Stimulated activated memory B cell treated with anti-CD40 and anti-IgM and Interleukin-4, amounts not matched to agents 10 μg/mL and 1 μg/mL and 100 μg/mL, for 72 hours (primary cell): ENCODE measurements around the gene SLC49A4.

Experiments
- ATAC-seq: fragments of 150-1000 bp; cut with Tn5 transposase; 2 replicates; pipeline ENCODE4 v1.10.0; 2021
- H3K27ac Mint-ChIP-seq: one replicate; pipeline ENCODE4 v1.8.0; 2022; ENCODE audit warnings: mild to moderate bottlenecking, mixed read lengths
- H3K27me3 Mint-ChIP-seq: one replicate; pipeline ENCODE4 v1.8.0; 2022; ENCODE audit warnings: mixed read lengths
- H3K36me3 Mint-ChIP-seq: one replicate; pipeline ENCODE4 v1.8.0; 2022; ENCODE audit warnings: mixed read lengths
- H3K4me1 Mint-ChIP-seq: one replicate; pipeline ENCODE4 v1.8.0; 2022; ENCODE audit warnings: mixed read lengths
- H3K4me3 Mint-ChIP-seq: one replicate; pipeline ENCODE4 v1.8.0; 2022; ENCODE audit warnings: mild to moderate bottlenecking, moderate library complexity, mixed read lengths
- H3K9me3 Mint-ChIP-seq: one replicate; pipeline ENCODE4 v1.8.0; 2022; ENCODE audit warnings: mixed read lengths

The SLC49A4 gene

DNA sequence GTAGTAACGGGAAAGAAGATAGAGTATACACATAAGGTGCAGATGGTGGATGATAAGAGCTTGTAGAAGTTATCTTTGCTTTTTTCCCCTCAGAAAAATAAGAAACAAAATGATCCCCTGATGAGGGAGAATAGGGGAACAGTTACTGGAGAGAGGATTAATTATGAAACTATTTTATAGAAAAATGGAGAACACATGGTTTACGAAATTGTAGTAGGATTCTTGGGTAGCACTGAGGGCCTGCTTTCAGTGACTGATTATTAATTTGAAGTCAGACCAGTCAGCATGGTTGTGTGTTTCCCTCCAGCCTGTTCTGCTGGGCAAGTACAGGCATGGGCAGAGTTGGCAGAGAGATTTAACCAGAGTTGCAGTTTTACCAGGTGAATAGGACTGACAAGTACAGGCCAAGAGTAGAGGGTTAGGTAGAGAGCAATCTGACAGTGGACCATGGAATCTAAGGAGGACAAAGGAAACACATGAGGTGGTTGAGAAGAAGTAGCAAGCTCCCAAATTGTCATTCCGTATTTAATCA is 5.9 kb downstream of the SLC49A4 start:
- ATAC-seq: no peak
- H3K9me3 Mint-ChIP-seq: no peaks in the 10 kb centered on the region
- no peak overlapping the region for H3K27ac Mint-ChIP-seq
- H3K27me3 Mint-ChIP-seq: no peaks in the 10 kb centered on the region
- no peak overlapping the region for H3K4me3 Mint-ChIP-seq
- peaks cover 15% of the 10 kb centered on the region for H3K4me1 Mint-ChIP-seq
- H3K36me3 Mint-ChIP-seq: peaks cover 14% of the 10 kb centered on the region

DNA sequence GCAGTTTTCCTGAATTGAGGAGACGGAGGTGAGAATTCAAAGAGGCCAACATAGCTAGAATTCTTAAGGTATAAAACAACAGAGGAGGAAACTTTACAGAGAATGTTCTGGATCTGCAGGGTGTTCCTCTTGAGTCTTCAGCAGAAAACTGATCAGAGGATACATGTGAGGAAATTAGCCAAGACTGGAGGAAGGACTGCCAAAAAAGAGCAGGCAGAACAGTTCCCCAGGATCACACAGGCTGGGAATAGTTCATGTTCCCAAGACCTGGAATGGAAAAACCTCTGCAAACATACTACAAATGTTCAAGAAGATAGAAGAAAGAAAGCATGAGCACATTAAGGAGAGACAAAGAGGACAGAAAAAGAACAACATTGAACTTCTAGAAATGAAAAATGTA is 7.5 kb downstream of the SLC49A4 start:
- no peak for ATAC-seq
- Mint-ChIP-seq H3K4me3 (no peak overlapping the region), H3K9me3 (no peaks in the 10 kb centered on the region), H3K36me3 (peaks cover 18% of the 10 kb centered on the region), H3K4me1 (peaks cover under 1% of the 10 kb centered on the region), H3K27ac (no peak overlapping the region), H3K27me3 (no peaks in the 10 kb centered on the region)

DNA sequence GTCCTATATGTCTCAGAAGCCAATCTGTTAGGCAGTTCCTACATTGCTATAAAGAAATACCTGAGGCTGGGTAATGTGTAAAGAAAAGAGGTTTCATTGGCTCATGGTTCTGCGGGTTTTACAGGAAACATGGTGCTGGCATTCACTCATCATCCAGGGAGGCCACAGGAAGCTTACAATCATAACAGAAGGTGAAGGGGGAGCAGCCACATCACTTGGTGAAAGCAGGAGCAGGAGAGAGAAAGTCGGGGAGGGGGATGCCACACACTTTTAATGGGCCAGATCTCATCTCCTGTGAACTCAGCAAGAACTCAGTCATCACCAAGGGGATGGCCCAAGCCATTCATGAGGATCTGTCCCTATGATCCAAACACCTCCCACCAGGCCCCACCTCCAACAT is 9.1 kb downstream of the SLC49A4 start:
- no peak for ATAC-seq
- Mint-ChIP-seq H3K9me3 (no peaks in the 10 kb centered on the region), H3K27me3 (no peaks in the 10 kb centered on the region), H3K4me1 (no peaks in the 10 kb centered on the region), H3K27ac (no peak overlapping the region), H3K36me3 (peaks cover 35% of the 10 kb centered on the region), H3K4me3 (no peak overlapping the region)

DNA sequence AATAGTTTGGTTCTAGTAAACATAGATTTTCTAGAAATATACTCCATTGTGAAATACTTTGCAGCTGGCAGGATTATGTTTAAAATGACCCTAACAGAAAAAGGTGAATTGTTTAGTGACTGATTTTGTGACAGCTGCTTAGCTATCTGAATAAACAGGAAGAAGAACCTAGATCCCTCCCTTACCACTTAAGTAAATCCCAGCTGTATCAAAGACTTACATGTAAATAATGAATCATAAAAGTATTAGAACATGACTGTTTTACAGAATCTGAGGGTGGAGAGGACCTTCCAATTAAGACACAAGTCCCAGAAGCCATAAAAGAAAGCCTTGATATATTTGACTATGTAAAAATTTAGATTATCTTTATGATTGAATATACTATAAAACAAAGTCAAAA is 15.9 kb downstream of the SLC49A4 start:
- peaks cover 33% of the 10 kb centered on the region for H3K36me3 Mint-ChIP-seq
- ATAC-seq: no peak
- H3K27ac Mint-ChIP-seq: no peak overlapping the region
- H3K9me3 Mint-ChIP-seq: no peaks in the 10 kb centered on the region
- no peak overlapping the region for H3K4me3 Mint-ChIP-seq
- no peaks in the 10 kb centered on the region for H3K27me3 Mint-ChIP-seq
- H3K4me1 Mint-ChIP-seq: no peaks in the 10 kb centered on the region

DNA sequence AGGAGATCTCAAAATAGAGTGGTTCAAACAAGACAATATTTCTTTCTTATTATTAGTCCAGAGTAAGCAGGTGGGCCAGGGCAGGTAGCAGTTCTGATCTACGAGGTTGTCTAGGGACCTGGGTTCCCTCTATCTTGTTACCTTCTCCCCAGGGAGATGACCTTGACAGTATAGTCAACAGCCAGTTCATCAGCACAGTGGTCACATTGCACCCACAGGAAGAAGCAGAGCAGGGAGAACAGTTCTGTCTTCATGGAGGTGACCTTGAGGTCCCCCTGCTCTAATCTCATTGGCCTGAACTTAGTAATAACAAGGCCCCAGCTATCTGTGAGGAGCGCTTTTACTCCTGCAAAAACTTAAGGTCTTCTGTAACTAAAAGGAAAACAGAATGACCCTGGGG is 21.7 kb downstream of the SLC49A4 start:
- Mint-ChIP-seq H3K4me3 (no peak overlapping the region), H3K27ac (no peak overlapping the region), H3K4me1 (no peaks in the 10 kb centered on the region), H3K36me3 (peaks cover 36% of the 10 kb centered on the region), H3K27me3 (no peaks in the 10 kb centered on the region), H3K9me3 (no peaks in the 10 kb centered on the region)
- ATAC-seq: no peak

DNA sequence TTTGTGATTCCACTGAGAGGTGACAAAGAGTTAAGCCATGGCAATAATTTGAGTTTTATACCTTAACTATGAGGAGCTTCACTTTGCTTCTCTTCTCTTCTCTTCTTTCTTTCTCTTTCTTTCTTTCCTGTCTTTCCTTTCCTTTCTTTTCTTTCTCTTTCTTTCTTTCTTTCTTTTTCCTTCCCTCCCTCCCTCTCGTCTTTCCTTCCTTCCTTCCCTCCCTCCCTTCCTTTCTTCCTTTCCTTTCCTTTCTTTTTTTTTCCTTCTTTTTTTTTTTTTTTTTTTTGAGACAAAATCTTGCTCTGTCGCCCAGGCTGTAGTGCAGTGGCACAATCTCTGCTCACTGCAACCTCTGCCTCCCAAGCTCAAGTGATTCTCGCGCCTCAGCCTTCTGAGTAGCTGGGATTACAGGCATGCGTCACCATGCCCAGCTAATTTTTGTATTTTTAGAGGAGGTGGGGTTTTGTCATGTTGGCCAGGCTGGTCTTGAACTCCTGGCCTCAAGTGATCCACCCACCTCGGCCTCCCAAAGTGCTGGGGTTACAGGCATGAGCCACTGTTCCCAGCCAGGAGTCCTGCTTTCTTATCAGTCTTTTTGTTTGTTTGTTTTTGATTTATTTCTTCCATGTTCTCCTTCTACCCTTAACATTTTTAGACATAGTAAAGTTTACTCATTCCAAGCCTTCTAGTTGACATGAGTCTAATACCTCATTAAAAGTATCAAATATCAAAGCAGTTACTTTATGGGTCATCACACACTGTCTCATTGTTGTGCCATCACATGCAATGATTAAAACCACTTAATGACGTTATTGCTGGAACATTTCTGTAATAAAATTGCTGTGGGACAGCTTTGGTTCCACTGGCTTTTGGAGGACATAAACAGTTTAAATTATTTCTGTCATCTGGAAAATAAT is 29.9 kb downstream of the SLC49A4 start:
- peaks cover 52% of the 10 kb centered on the region for H3K36me3 Mint-ChIP-seq
- H3K4me1 Mint-ChIP-seq: peaks cover 6% of the 10 kb centered on the region
- no peak for ATAC-seq
- no peaks in the 10 kb centered on the region for H3K9me3 Mint-ChIP-seq
- no peak overlapping the region for H3K4me3 Mint-ChIP-seq
- no peaks in the 10 kb centered on the region for H3K27me3 Mint-ChIP-seq
- no peak overlapping the region for H3K27ac Mint-ChIP-seq

DNA sequence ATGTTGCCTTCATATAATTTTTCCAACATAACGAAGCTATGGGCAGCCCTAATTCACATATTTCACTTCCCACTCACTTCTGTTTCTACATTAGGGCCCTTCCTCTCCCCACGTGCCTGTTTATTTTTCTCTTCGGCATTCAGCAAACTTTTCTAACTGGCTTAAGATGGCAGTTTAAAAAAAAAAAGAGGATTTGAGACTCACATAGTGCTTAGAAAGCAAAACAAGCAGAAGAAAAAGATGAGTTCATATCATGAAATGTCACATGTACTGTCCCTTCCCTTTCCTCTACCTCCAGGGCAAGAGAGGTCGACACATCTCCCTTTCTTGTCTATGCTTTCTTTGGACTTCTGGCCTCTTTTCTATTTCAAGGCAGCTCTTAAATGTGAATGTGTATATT is 30.6 kb downstream of the SLC49A4 start:
- H3K36me3 Mint-ChIP-seq: peaks cover 52% of the 10 kb centered on the region
- no peaks in the 10 kb centered on the region for H3K9me3 Mint-ChIP-seq
- H3K4me3 Mint-ChIP-seq: no peak overlapping the region
- no peaks in the 10 kb centered on the region for H3K27me3 Mint-ChIP-seq
- no peak for ATAC-seq
- H3K27ac Mint-ChIP-seq: no peak overlapping the region
- peaks cover 6% of the 10 kb centered on the region for H3K4me1 Mint-ChIP-seq

DNA sequence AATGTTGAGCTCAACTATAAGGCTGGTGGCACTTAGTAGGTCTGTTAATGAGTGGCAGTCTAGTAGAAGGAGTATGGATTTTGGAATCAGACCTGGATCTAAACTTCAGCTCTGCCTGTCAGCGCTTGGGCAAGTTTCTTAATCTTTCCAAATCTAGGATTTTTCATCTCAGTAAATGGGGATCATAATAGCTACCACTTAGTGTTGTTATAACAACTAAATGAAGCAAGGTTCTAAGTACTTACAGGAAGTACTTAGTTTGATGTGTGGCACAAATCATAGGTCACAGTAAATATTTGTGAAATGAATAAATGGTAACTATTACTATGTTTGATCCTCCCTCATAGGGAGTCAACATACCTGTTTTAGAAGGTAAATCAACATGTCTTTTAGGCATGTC is 31.4 kb downstream of the SLC49A4 start:
- no peaks in the 10 kb centered on the region for H3K9me3 Mint-ChIP-seq
- ATAC-seq: no peak
- H3K27ac Mint-ChIP-seq: no peak overlapping the region
- H3K36me3 Mint-ChIP-seq: peaks cover 45% of the 10 kb centered on the region
- no peaks in the 10 kb centered on the region for H3K27me3 Mint-ChIP-seq
- H3K4me1 Mint-ChIP-seq: peaks cover 6% of the 10 kb centered on the region
- H3K4me3 Mint-ChIP-seq: no peak overlapping the region

DNA sequence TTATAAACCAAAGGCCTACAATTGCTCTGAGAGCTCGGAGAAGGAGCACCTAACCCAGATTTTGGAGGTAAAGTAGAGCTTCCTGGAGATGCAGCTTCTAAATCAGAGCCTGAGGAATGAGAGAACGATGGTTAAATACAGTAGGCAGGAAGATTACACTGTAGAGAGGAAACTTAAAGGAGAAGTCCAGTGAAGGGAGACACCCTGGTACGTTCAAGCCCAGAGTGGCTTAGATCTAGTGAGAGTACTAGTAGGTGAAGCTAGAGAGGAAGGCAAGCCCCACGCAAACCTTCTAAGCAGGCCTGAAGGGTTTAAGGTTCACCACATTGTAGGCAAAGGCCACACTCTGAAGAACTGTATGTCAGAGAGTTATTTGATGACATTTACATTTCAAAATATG is 33.4 kb downstream of the SLC49A4 start:
- peaks cover 6% of the 10 kb centered on the region for H3K4me1 Mint-ChIP-seq
- no peak for ATAC-seq
- H3K27me3 Mint-ChIP-seq: no peaks in the 10 kb centered on the region
- H3K27ac Mint-ChIP-seq: no peak overlapping the region
- no peak overlapping the region for H3K4me3 Mint-ChIP-seq
- H3K36me3 Mint-ChIP-seq: peaks cover 40% of the 10 kb centered on the region
- H3K9me3 Mint-ChIP-seq: no peaks in the 10 kb centered on the region

DNA sequence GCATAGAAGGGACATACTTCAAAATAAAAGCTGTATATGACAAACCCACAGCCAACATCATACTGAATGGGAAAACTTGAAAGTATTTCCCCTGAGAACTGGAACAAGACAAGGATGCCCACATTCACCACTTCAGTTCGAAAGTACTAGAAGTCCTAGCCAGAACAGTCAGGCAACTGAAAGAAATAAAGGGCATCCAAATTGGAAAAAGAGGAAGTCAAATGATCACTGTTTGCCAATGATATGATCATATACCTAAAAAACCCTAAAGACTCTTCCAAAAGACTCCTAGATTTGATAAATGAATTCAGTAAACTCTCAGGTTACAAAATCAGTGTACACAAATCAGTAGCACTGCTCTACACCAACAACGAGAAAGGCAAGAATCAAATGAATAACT is 40.7 kb downstream of the SLC49A4 start:
- no peaks in the 10 kb centered on the region for H3K4me1 Mint-ChIP-seq
- H3K36me3 Mint-ChIP-seq: peaks cover 25% of the 10 kb centered on the region
- H3K27ac Mint-ChIP-seq: no peak overlapping the region
- ATAC-seq: no peak
- no peaks in the 10 kb centered on the region for H3K9me3 Mint-ChIP-seq
- H3K4me3 Mint-ChIP-seq: no peak overlapping the region
- no peaks in the 10 kb centered on the region for H3K27me3 Mint-ChIP-seq

DNA sequence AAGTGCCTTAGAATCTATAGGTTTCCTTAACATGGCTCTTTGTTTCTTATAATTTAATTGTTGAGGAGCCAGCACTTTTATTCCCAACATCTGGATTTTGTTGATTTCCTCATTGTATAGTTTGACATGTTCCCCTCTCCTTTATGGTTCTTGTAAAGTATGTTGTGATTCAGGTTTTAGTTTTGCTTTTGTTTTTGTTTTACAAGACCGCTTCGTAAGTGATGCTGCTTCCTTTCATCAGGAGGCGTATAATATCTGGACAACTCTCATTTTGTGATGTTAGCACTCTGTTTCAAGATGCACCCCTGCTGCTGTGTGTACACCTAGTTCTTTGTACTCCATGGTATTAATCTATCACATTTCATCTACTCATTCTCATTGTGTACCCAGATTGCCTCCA is 48.7 kb downstream of the SLC49A4 start:
- H3K4me3 Mint-ChIP-seq: no peak overlapping the region
- H3K9me3 Mint-ChIP-seq: no peaks in the 10 kb centered on the region
- no peak overlapping the region for H3K27ac Mint-ChIP-seq
- peaks cover 18% of the 10 kb centered on the region for H3K36me3 Mint-ChIP-seq
- H3K27me3 Mint-ChIP-seq: no peaks in the 10 kb centered on the region
- peaks cover 7% of the 10 kb centered on the region for H3K4me1 Mint-ChIP-seq
- no peak for ATAC-seq

DNA sequence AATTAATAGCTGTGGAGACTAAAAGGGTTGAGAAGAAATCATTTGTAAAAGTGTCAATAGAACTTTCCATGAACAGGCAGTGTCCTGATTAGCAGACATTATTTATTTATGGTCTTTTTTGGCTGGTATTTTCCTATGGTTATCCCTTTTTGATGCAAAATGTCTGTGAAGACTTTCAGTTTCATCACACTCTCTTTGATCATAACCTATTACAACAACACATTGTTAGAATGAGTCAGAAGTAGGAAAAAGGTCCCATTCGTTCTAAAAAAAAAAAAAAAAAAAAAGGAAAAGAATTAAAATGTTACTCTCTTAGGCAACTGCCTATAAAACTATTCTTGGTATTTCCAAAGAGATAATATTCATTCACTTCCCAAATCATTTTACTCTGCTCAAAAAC is 62.1 kb downstream of the SLC49A4 start:
- Mint-ChIP-seq H3K27ac (no peak overlapping the region), H3K9me3 (no peaks in the 10 kb centered on the region), H3K4me3 (no peak overlapping the region), H3K27me3 (no peaks in the 10 kb centered on the region), H3K36me3 (peaks cover 13% of the 10 kb centered on the region), H3K4me1 (no peaks in the 10 kb centered on the region)
- no peak for ATAC-seq

DNA sequence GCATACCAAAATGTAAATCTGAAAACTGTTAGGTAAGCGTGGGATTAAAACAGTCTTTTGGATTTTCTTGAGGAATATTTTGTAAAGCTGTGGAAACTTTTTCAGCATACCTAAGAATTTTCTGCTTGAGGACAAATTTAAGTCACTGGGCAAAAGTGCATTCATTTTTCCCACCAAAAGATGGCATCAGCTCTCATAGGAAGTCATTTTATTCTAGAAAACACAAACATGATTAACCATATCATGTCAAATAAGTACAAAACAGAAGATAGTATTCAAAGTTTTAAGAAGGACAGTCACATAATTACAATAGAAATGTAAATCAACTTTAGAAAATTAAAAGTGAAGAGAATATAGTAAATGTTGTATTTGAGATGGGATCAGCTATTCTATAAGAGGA is 63.5 kb downstream of the SLC49A4 start:
- Mint-ChIP-seq H3K27me3 (no peaks in the 10 kb centered on the region), H3K27ac (no peak overlapping the region), H3K4me1 (no peaks in the 10 kb centered on the region), H3K36me3 (peaks cover 17% of the 10 kb centered on the region), H3K4me3 (no peak overlapping the region), H3K9me3 (no peaks in the 10 kb centered on the region)
- no peak for ATAC-seq

DNA sequence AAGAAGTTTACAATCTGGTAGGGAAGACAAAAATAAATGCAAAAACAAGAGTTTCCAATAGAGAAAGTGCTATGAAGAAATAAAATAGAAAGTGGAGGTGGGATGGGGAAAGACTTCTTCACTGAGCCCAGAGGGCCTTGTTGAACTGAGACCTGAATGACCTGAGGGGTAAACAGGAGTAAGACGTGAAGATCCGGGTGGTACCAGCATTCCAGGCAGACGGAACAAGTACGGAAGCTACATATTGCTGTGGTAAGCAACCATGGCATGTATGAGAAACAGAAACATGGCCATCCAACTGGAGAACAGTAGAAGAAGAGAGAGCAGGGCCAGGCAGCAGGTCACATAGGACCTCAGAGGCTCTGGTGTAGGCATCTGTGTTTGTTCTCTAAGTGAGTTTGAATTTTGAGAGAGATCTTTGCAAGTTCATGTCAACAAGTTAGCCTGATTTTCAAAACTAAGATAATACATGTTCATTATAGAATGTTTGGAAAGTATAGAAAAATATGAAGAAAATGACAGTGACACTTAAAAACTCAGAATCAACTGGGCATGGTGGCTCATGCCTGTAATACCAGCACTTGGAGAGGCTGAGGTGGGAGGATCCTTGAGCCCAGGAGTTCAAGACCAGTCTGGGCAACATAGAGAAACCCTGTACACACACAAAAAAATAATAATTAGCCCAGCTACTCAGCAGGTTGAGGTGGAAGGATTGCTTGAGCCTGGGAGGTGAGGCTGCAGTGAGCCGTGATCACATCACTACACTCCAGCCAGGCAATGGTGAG is 64.3 kb downstream of the SLC49A4 start:
- no peaks in the 10 kb centered on the region for H3K4me1 Mint-ChIP-seq
- peaks cover 17% of the 10 kb centered on the region for H3K36me3 Mint-ChIP-seq
- no peaks in the 10 kb centered on the region for H3K9me3 Mint-ChIP-seq
- H3K27me3 Mint-ChIP-seq: no peaks in the 10 kb centered on the region
- H3K4me3 Mint-ChIP-seq: no peak overlapping the region
- ATAC-seq: no peak
- H3K27ac Mint-ChIP-seq: no peak overlapping the region

DNA sequence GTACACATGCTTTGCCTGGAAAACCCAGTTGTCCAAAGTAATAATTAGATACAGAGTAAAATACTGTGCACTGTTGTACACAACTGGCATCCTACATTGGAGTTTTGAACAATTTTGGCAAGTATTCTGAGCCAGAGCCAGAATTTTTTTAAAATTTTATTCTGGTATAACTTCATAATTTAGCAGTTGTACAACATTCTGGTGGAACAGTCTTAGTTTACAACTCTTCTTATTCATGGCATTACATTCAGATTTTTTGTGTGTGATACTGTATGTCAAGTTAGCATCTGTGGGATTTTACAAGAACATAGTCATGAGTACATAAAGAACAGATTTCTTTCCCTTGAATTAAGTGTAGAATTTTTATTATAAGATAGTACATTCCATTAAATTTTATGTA is 67.5 kb downstream of the SLC49A4 start:
- no peak overlapping the region for H3K4me3 Mint-ChIP-seq

DNA sequence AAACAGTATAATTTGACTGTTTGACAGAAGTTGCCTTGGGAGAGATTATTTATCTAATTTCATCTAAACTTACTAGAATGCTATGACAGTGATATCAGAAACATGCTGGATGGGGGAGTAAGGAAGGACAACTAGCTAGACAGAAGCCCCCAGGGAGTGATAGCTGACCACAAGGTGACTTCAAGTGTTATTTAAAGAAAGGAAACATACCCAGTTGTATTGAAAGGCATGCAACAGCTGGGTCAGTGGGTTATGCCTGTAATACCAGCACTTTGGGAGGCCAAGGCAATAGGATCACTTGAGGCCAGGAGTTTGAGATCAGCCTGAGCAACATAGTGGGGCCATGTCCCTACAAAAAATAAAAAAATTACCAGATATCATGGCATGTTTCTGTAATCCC is 69.6 kb downstream of the SLC49A4 start:
- Mint-ChIP-seq H3K36me3 (peaks cover 18% of the 10 kb centered on the region), H3K9me3 (no peaks in the 10 kb centered on the region), H3K27me3 (no peaks in the 10 kb centered on the region), H3K4me1 (no peaks in the 10 kb centered on the region), H3K4me3 (no peak overlapping the region), H3K27ac (no peak overlapping the region)
- ATAC-seq: no peak

More for the DNA sequence above, 67.5 kb downstream of the SLC49A4 start:
- Mint-ChIP-seq H3K9me3 (no peaks in the 10 kb centered on the region), H3K4me1 (no peaks in the 10 kb centered on the region), H3K27ac (no peak overlapping the region), H3K27me3 (no peaks in the 10 kb centered on the region), H3K36me3 (peaks cover 18% of the 10 kb centered on the region)
- ATAC-seq: no peak
